Myocyte (in vitro differentiated cells): ENCODE data around the gene CALML6. TPM values are rescaled to one million over a fixed set of nuclear protein-coding genes. Genes with fewer than 3 reads are reported as not detected.
"Not testable (repeated sequence)": the region's sequence is repeated elsewhere in the genome, so short reads cannot be mapped to it uniquely, and the experiment has no call there.

ENCODE experiments used
- DNase-seq: peaks from one replicate; pipeline ENCODE4 v3.0.0-alpha.2; 2012; ENCODE audit warnings: low read depth
- total RNA-seq: library from RNA; depleted of rRNA; stranded (reverse); fragments of >200 nt; gene quantifications from 2 replicates; pipeline ENCODE4 v1.2.3, GENCODE V29; 2014

The CALML6 gene
- total RNA-seq, 1 donor from 2014 or later, result 0.27 TPM

DNA sequence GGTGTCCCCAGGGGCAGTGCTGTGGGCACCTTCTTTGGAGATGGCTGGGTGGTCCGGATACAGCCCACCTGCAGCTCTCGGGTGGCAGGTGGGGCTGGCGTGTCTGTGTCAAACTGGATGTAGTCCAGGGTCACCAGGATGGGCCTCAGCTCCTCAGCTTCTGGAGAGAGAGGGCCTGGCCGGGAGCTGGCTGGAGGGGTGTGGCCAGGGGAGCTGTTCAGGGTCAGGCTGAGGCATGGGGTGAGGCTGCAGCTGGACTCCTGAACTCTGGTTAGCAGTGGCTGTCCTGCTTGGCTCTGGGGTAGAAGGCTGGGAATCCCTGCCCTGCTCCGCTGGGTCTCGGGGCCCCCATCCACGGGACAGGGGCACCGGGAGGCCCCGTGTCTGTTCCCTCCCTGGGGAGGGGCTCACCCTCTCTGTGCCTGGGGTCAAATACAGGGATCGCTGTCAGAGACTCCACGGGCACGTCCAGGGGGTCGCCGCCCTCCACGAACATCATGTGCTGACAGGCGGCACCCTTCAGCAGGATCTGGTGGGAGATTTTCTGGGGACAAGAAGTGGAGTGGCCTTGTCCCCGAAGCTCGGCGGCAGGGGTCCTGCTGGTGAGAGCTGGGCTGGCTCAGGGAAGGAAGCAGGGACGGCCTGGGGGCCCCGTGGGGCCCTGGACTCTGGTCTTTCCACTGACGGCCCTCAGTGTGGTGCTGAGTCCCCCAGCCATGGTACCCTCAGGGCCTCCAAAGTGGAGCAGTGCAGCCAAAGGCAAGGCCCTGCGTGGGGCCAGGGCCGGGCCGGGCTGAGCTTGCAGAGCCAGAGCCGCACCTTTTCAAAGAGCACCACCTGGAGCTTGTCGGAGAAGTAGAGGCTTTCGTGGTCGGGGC, 8.1 kb downstream of the CALML6 start:
- no peak for DNase-seq

GRCh38 chr1:1924386-1924785, 9.3 kb downstream of the CALML6 start:
- DNase-seq, result no peak

DNA sequence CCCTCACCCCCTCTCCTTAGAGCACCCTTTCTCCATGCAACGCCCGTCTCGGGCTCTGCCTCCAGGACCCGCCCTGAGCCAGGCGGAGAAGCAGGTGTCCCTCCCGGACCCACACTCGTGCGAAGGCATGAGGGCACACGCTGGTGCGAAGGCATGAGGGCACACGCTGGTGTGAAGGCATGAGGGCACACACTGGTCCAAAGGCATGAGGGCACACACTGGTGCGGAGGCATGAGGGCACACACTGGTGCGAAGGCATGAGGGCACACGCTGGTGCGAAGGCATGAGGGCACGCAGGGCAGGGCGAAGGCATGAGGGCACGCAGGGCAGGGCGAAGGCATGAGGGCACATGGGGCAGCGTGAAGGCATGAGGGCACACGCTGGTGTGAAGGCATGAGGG, 9.8 kb downstream of the CALML6 start:
- no peak for DNase-seq

GRCh38 chr1:1925437-1926345, 10.6 kb downstream of the CALML6 start:
- DNase-seq, result no peak

DNA sequence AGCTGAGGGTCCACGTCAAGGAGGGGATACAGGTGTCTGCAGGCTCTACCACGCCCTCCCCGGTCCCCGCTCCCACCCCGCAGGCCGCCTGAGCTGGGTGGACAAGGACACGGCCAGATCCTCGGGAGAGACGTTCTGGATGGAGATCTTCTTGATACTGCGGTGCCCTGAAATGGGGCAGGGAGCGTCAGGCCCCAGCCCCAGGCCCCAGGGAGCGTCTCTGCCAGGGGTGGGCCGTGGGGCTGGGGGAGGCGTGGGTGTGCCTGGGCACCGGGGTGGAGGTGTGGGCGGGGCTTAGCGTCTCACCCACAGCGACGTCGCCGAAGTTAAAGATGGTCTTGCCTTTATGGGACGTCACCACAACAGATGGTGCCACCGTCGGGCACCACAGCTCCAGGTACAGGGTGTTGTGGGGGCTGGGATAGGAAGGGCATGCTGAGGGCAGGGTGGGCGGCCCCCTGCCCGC, 11.3 kb downstream of the CALML6 start:
- DNase-seq, result no peak

DNA sequence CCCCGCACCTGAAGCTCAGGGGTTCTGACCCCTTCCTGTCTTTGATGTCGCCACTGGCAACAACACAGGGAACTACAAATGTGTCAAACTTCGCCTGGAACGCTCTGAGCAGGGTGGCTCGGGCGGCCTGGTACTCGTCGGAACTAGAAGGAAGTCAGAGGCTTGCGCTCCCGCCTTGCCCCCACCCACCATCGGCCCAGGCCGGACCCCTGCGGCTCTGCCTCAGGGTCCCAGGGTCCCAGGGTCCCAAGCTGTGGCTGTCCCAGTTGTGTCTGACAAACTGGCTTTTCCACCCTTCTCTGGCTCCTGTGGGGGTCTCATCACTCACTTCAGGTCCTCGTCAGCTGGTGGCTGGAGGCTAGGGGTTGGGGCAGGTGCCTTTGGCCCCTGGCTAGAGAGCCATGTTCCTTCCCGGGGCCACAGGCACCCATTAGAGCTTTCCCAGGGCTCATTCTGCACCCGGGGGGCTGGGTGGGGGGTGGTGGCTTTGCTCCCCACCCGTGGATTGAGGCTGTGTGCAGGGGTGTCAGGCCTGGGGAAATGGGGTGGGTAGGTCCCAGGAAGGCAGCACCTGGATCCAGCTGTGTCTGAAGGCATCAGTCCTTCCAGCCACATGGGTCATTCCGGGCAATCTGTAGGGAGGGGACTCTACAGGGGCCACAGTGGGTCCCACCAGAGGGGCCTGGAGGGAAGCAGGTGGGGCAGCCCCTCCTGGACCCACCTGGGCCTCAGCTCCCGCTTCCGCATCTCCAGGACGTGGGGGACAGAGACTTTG, 12.0 kb downstream of the CALML6 start:
- no peak for DNase-seq

GRCh38 chr1:1927751-1928150, 12.7 kb downstream of the CALML6 start:
- DNase-seq, result peak; percentile 23

DNA sequence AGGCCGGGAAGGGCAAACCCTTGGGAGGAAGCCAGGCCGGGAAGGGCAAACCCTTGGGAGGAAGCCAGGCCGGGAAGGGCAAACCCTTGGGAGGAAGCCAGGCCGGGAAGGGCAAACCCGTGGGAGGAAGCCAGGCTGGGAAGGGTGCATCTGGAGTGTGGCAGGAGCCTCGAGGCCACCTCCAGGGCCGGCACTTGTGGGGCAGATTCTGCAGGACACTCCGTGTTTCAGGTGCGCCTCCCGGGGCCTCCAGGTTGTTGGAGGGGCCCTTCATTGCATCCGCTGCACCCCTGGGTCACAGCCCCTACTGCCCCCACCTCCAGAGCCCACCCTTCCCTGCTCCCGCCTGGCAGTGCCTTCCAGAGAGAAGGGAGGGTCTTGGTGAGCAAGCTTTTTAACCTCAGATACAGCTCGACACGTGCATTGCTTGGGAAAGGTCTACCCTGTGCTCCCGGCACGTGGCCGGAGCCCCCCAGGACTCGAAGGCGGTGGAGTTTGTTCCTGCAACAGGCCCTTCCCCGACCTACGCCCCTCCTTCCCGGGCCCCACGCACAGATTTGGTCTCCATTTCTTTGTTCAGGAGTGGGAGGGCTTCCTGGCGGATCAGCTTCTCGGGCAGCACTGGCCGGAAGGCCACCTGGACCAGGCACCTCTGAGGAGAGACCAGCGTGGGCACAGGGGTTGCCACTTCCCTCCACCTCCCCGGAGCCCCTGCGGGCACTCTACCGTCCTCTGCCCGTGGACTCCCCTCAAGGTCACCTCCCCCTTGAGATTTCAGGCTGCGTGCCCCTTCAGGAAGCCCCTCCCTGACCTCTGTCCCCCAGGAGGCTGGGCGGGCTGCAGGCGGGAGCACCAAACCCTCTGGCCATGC, 13.4 kb downstream of the CALML6 start:
- DNase-seq, result no peak

DNA sequence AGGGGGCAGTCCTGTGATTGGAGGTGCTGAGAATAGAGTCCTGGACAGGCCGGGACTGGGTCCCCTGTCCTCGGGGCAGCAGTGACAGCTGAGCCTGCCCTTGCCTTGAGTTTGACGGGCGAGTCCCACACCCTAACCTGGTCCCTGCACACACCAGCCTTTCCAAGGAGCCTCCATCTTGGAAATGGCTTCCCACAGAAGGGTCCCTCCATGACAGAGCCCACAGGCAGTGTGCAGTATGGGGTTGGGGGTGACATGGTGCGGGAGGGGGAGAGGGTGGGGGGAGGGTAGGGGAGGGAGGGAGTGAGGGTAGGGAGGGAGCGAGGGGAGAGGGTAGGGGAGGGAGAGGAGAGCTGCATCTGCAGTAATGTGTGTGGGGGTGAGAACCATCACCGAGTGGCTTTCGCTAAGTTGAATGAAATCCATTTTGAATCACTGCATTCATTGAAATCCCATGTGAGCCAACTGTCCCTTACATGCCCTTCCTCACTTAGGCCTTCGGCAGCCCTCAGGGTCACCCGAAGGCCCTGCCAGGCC, 14.1 kb downstream of the CALML6 start:
- DNase-seq, result no peak

DNA sequence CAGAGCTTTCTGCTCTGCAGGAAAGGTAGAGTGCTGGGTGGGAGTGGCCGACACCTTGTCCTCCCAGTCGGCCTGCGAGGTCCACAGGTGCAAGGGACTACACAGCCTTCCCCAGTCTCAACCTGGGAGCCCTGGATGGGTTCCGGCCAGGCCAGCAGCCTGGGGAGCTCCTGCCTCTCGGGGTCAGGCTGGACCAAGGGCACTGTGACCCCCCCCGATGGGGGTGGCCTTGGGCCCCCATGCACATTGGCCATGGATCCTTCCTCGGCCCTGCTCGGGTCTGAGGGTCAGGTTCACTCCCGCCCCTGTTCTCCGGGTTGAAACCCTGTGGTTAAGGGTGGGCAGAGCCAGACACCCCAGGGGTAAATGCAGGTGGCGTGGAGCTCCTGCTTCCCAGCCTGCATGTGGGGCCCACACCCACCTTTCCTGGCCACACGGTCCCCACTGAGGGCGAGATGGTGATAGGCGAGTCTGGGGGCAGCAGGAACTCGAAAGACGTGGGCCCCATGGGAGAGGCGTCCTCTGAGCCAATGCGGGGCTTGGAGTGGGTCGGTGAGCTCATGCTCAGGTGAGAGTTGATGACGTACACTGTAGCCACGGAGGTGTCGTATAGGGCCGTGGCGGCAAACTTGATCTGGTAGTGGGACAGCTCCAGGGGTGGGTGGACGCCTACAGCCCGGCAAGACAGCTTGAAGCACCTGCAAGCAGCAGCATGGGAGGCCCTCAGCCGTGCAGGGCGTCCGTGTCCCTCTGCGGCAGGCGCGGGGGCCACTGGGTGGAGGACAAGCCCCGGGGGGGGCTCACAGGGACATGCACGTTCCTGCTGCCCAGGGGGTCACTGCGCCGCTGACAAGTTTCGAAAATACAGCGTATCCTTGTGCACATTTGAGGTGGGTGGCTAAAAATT, 14.8 kb downstream of the CALML6 start:
- no peak for DNase-seq

GRCh38 chr1:1934848-1935247, 19.8 kb downstream of the CALML6 start:
- DNase-seq, result not testable (repeated sequence)

DNA sequence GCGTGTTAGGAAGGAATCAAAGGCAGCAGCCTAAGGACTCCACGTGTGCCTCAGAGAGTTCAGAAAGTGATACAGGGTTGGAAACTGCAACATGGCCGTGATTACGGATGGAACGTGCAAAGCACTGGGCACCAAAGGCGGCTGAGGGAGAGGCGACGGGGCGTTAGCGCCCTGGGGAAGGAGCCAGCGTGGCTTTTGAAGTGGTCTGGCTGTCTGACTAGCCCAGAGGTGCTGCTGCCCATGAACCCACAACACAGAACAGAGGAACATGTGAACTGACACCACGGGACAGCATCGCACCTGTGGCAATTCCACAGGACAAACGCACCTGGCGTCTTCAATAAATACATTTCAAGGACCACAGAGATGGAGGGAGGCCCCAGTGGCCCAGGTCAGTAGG, 22.0 kb downstream of the CALML6 start:
- no peak for DNase-seq

DNA sequence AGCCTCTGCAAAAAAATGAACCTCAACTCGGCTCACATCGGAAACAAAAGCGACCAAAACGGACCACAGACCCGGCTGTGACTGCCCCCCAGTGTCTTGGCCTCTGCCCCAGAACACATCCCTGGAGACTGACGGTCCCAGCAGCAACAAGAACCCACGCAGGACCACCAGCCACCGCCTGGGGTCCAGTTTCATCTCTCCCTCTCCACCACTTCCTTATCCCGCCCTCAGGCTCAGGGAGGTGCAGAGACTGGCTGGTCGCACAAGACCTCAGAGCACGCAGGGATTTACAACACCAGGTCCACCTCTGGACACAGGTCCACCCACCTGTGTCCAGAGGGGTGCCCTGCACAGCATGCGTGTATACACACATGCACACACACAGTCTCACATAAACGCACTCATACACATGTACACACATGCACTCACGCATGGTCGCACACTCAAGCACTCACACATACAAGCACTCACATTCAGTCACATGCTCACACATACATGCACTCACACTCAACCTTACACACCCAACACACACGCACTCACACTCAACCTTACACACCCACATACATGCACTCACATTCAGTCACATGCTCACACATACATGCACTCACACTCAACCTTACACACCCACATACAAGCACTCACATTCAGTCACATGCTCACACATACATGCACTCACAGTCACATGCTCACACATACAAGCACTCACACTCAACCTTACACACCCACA, 22.7 kb downstream of the CALML6 start:
- no peak for DNase-seq

DNA sequence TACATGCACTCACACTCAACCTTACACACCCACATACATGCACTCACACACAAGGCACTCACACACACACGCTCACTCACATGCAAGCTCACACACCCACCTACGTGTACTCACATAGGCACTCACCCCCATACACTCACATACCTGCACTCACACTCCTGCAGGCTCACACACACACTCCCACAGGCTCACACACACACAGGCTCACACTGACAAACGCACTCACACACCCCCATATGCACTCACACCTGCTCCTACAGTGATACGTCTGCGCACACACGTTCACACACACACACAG, 23.2 kb downstream of the CALML6 start:
- no peak for DNase-seq

DNA sequence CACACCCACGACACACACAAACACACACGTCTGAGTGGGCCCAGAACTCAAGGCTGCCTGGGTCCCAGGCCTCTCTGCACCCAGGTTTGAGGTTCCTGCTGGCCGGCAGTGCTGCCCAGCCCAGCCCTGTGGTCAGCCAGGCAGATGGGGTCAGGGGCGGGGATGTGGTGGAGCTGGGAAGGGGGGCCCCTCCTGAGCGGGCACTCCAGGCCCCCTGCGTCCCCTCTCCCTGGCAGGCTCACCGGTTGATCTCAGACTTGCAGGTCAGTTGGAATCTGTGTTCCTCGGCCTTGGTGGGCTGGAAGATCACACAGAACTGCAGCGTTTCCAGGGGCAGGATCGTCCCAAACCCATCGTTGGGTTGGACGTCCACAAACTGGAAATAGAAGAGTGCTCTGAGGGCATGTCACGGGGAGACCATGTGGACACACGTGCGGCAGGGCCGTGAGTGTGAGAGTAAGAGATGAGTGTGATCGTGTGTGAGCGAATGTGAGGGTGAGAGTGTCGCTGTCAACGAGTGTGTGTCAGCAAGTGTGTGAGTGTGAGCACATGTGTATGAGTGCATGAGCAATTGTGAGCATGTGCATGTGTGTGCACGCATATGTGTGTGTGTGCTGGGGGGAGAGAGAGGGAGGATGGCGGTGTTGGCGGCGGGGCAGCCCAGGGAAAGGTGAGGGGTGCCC, 23.7 kb downstream of the CALML6 start:
- no peak for DNase-seq

GRCh38 chr1:1939296-1940122, 24.4 kb downstream of the CALML6 start:
- no peak for DNase-seq

DNA sequence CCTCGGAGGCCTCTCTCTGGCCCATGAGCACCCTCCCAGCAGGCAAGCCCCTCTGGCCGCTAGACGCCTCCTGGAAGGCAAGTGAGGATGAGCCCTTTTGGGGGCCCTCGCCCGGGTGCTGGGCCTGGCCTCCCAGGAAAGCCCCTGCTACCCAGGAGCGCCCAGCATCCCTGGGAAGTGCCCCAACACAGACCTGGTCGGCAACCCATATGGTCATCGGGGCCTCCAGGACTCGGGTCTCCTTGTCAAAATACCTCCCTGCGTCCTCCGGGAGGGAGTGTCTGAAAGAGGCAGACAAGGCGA, 25.0 kb downstream of the CALML6 start:
- DNase-seq, result no peak
